Embryonic facial prominence (tissue), 1 donor: ENCODE measurements around the gene MYH15.

ENCODE experiments used
- DNase-seq: peaks from one replicate; pipeline ENCODE4 v3.0.0-alpha.2; 2016; ENCODE audit errors: extremely low spot score

The MYH15 gene

GRCh38 chr3:108509871-108510270, 525 bp downstream of the MYH15 start:
- DNase-seq: no peak

GRCh38 chr3:108509263-108509662, 1.1 kb downstream of the MYH15 start:
- DNase-seq: no peak

GRCh38 chr3:108507902-108508301, 2.5 kb downstream of the MYH15 start:
- no peak for DNase-seq

- DNase-seq: no peak
Observed at GRCh38 chr3:108505811-108506210, 4.6 kb downstream of the MYH15 start.

GRCh38 chr3:108503722-108504121, 6.7 kb downstream of the MYH15 start:
- DNase-seq: no peak

- no peak for DNase-seq
Observed at GRCh38 chr3:108501535-108501934, 8.9 kb downstream of the MYH15 start.

- no peak for DNase-seq
Observed at GRCh38 chr3:108500728-108501127, 9.7 kb downstream of the MYH15 start.

- no peak for DNase-seq
Observed at GRCh38 chr3:108497271-108497670, 13.1 kb downstream of the MYH15 start.

GRCh38 chr3:108495717-108496116, 14.7 kb downstream of the MYH15 start:
- DNase-seq: no peak

- DNase-seq: no peak
Observed at GRCh38 chr3:108494906-108495531, 15.4 kb downstream of the MYH15 start.

- DNase-seq: no peak
Observed at GRCh38 chr3:108493862-108494261, 16.5 kb downstream of the MYH15 start.

GRCh38 chr3:108491456-108491855, 18.9 kb downstream of the MYH15 start:
- no peak for DNase-seq

- peak; percentile 52 for DNase-seq
Observed at GRCh38 chr3:108489776-108490175, 20.6 kb downstream of the MYH15 start.

GRCh38 chr3:108488631-108489030, 21.8 kb downstream of the MYH15 start:
- DNase-seq: no peak

- DNase-seq: no peak
Observed at GRCh38 chr3:108487439-108487838, 23.0 kb downstream of the MYH15 start.

- DNase-seq: no peak
Observed at GRCh38 chr3:108486941-108487340, 23.5 kb downstream of the MYH15 start.

- no peak for DNase-seq
Observed at GRCh38 chr3:108486338-108486737, 24.1 kb downstream of the MYH15 start.

- DNase-seq: no peak
Observed at GRCh38 chr3:108485146-108485545, 25.2 kb downstream of the MYH15 start.

- DNase-seq: no peak
Observed at GRCh38 chr3:108479224-108479623, 31.2 kb downstream of the MYH15 start.

- DNase-seq: peak; percentile 34
Observed at GRCh38 chr3:108477511-108478147, 32.8 kb downstream of the MYH15 start.

- no peak for DNase-seq
Observed at GRCh38 chr3:108475220-108475782, 35.1 kb downstream of the MYH15 start.

GRCh38 chr3:108474581-108474980, 35.8 kb downstream of the MYH15 start:
- DNase-seq: no peak

- DNase-seq: no peak
Observed at GRCh38 chr3:108473711-108474110, 36.7 kb downstream of the MYH15 start.
